Upper lobe of left lung (tissue), 4 donors: ENCODE results near the gene SLC25A21.

Source experiments
- CTCF ChIP-seq, 6 experiments: fragments of 450-650 bp in 4 of 6; fragments of 200-600 bp in 2 of 6; sonication (generic) in 2 of 6; IDR thresholded peaks; one replicate each; pipeline ENCODE4 v1.5.1; 2016 to 2019; ENCODE audit warnings: antibody characterized with exemption in 6 of 6
- EP300 ChIP-seq, 4 donors: sonication (generic); formaldehyde crosslinking; IDR thresholded peaks; one replicate each; pipeline ENCODE4 v1.5.1; 2017; ENCODE audit warnings: antibody characterized with exemption in 4 of 4, control low read depth in 2 of 4
- POLR2A ChIP-seq, 4 donors: fragments of 450-650 bp; IDR thresholded peaks; one replicate each; pipeline ENCODE4 v1.5.1; 2016 to 2017; ENCODE audit warnings: antibody characterized with exemption in 4 of 4, mild to moderate bottlenecking in 2 of 4
- POLR2AphosphoS5 ChIP-seq, 2 donors: sonication (generic); formaldehyde crosslinking; IDR thresholded peaks; one replicate each; pipeline ENCODE4 v1.5.1; 2017; ENCODE audit warnings: antibody characterized with exemption in 2 of 2

GRCh38 chr14:37185670-37186069 lies 13.3 kb upstream of the SLC25A21 start:
- no peak for TF ChIP-seq CTCF (IDR thresholded peaks at IDR 0.05)
- TF ChIP-seq POLR2A (IDR thresholded peaks at IDR 0.05) = no peak
- TF ChIP-seq POLR2AphosphoS5 (IDR thresholded peaks at IDR 0.05) = no peak
- TF ChIP-seq EP300 (IDR thresholded peaks at IDR 0.05) = no peak
